Mesendoderm (in vitro differentiated cells): ENCODE measurements around the gene CYP4Z1. TPM values are rescaled to one million over a fixed set of nuclear protein-coding genes. Genes with fewer than 3 reads are reported as not detected.

Experiments
- DNase-seq: peaks from one replicate; pipeline ENCODE4 v3.0.0; 2013
- H2AK5ac ChIP-seq: 2 replicates; pipeline ENCODE4 v1.6.1; 2013; ENCODE audit warnings: low read length, inconsistent platforms
- H2BK120ac ChIP-seq: 2 replicates; pipeline ENCODE4 v1.6.1; 2013; ENCODE audit warnings: low read depth, mild to moderate bottlenecking, low read length, moderate library complexity, mixed read lengths
- H2BK15ac ChIP-seq: replicated peaks from 2 replicates; pipeline ENCODE4 v1.6.1; 2013; ENCODE audit warnings: low read depth, mild to moderate bottlenecking, moderate library complexity
- H2BK5ac ChIP-seq: 2 replicates; pipeline ENCODE4 v1.6.1; 2013; ENCODE audit warnings: low read length, inconsistent platforms
- H3K18ac ChIP-seq: 2 replicates; pipeline ENCODE4 v1.6.1; 2013; ENCODE audit warnings: mild to moderate bottlenecking, low read length, mixed read lengths
- H3K23ac ChIP-seq: one replicate; pipeline ENCODE4 v1.6.1; 2013; ENCODE audit warnings: low read length
- H3K27ac ChIP-seq: 2 replicates; pipeline ENCODE4 v1.5.1; 2013; ENCODE audit warnings: low read depth, mild to moderate bottlenecking, inconsistent platforms, low read length, moderate library complexity
- H3K27me3 ChIP-seq: 2 replicates; pipeline ENCODE4 v1.6.1; 2013; ENCODE audit warnings: low read length, control low read depth, mild to moderate bottlenecking, inconsistent platforms; ENCODE audit not compliant: insufficient read depth, poor library complexity
- H3K36me3 ChIP-seq: 2 replicates; pipeline ENCODE4 v1.6.1; 2013; ENCODE audit warnings: low read length, inconsistent platforms; ENCODE audit not compliant: control insufficient read depth, insufficient read depth
- H3K4ac ChIP-seq: one replicate; pipeline ENCODE4 v1.6.1; 2013; ENCODE audit warnings: low read depth, mild to moderate bottlenecking, low read length, moderate library complexity
- H3K4me1 ChIP-seq: 2 replicates; pipeline ENCODE4 v1.6.1; 2013; ENCODE audit warnings: low read depth, low read length, inconsistent platforms; ENCODE audit not compliant: control insufficient read depth
- H3K4me2 ChIP-seq: 2 replicates; pipeline ENCODE4 v1.6.1; 2013; ENCODE audit warnings: low read length
- H3K4me3 ChIP-seq: 2 replicates; pipeline ENCODE4 v1.5.1; 2013; ENCODE audit warnings: mild to moderate bottlenecking, low read length
- H3K56ac ChIP-seq: one replicate; pipeline ENCODE4 v1.6.1; 2013; ENCODE audit warnings: low read length
- H3K79me1 ChIP-seq: 2 replicates; pipeline ENCODE4 v1.6.1; 2013; ENCODE audit warnings: low read length, inconsistent platforms
- H3K79me2 ChIP-seq: 2 replicates; pipeline ENCODE4 v1.6.1; 2013; ENCODE audit warnings: mild to moderate bottlenecking, low read length; ENCODE audit not compliant: control insufficient read depth, insufficient read depth
- H3K9ac ChIP-seq: 2 replicates; pipeline ENCODE4 v1.6.1; 2013; ENCODE audit warnings: low read length, inconsistent platforms
- H4K5ac ChIP-seq: one replicate; pipeline ENCODE4 v1.6.1; 2013; ENCODE audit warnings: low read length
- H4K8ac ChIP-seq: one replicate; pipeline ENCODE4 v1.6.1; 2013; ENCODE audit warnings: low read depth, mild to moderate bottlenecking, control low read depth, low read length, moderate library complexity
- WGBS: extraction: QIAGEN DNeasy Blood & Tissue Kit; methylation state at CpG from one replicate; pipeline ENCODE4 v1.1.7; 2013; ENCODE audit warnings: low lambda C conversion rate, missing lambda C conversion rate; ENCODE audit not compliant: insufficient coverage; ENCODE audit errors: extremely low coverage; 5-methylcytosine and 5-hydroxymethylcytosine counted together
- polyA plus RNA-seq, 2 experiments: library from polyadenylated mRNA; stranded (reverse); fragments of 200-250 nt; gene quantifications; one replicate each; pipeline ENCODE4 v1.2.3, GENCODE V29; 2013

CYP4Z1 gene, protein sequence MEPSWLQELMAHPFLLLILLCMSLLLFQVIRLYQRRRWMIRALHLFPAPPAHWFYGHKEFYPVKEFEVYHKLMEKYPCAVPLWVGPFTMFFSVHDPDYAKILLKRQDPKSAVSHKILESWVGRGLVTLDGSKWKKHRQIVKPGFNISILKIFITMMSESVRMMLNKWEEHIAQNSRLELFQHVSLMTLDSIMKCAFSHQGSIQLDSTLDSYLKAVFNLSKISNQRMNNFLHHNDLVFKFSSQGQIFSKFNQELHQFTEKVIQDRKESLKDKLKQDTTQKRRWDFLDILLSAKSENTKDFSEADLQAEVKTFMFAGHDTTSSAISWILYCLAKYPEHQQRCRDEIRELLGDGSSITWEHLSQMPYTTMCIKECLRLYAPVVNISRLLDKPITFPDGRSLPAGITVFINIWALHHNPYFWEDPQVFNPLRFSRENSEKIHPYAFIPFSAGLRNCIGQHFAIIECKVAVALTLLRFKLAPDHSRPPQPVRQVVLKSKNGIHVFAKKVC
- not detected for polyA plus RNA-seq (2013, experiment 1 of 2)
- polyA plus RNA-seq (2013, experiment 2 of 2) = not detected

GRCh38 chr1:47067097-47067594 is at the start of gene CYP4Z1:
CYP4Z1 (plus strand) TSS chr1:47067231; CDS start chr1:47067491, 260 bp downstream.
- Histone ChIP-seq H2BK15ac (no peak within 1 kb of the TSS), H3K4me3 (no peak within 1 kb of the TSS), H3K79me1 (no peaks in the 10 kb centered on the region), H2BK5ac (no peak within 1 kb of the TSS), H4K8ac (no peak within 1 kb of the TSS), H3K23ac (no peak within 1 kb of the TSS), H3K4me2 (no peak within 1 kb of the TSS), H3K4me1 (no peaks in the 10 kb centered on the region), H2AK5ac (no peak within 1 kb of the TSS), H3K79me2 (no peaks in the 10 kb centered on the region), H3K27ac (no peak within 1 kb of the TSS), H3K56ac (no peak within 1 kb of the TSS), H4K5ac (no peak within 1 kb of the TSS), H3K18ac (no peak within 1 kb of the TSS), H3K36me3 (no peaks in the 10 kb centered on the region), H3K9ac (no peak within 1 kb of the TSS), H2BK120ac (no peak within 1 kb of the TSS), H3K27me3 (no peaks in the 10 kb centered on the region), H3K4ac (no peak within 1 kb of the TSS)
- DNase-seq = no peak

- Histone ChIP-seq H3K56ac (no peak overlapping the region), H3K18ac (no peak overlapping the region), H3K36me3 (no peaks in the 10 kb centered on the region), H3K27me3 (no peaks in the 10 kb centered on the region), H3K23ac (no peak overlapping the region), H3K4me3 (no peak overlapping the region), H4K8ac (no peak overlapping the region), H3K27ac (no peak overlapping the region), H4K5ac (no peak overlapping the region), H3K4me1 (peaks cover 23% of the 10 kb centered on the region), H3K79me2 (no peaks in the 10 kb centered on the region), H3K9ac (no peak overlapping the region), H2AK5ac (no peak overlapping the region), H2BK15ac (no peak overlapping the region), H3K4ac (no peak overlapping the region), H2BK120ac (no peak overlapping the region), H3K79me1 (no peaks in the 10 kb centered on the region), H3K4me2 (no peak overlapping the region), H2BK5ac (no peak overlapping the region)
- no peak for DNase-seq
- WGBS = no CpG with 5 or more reads among the region's 2 CpGs
These were observed 46.0 kb upstream of the CYP4Z1 start for GRCh38 chr1:47021070-47021469.

DNA sequence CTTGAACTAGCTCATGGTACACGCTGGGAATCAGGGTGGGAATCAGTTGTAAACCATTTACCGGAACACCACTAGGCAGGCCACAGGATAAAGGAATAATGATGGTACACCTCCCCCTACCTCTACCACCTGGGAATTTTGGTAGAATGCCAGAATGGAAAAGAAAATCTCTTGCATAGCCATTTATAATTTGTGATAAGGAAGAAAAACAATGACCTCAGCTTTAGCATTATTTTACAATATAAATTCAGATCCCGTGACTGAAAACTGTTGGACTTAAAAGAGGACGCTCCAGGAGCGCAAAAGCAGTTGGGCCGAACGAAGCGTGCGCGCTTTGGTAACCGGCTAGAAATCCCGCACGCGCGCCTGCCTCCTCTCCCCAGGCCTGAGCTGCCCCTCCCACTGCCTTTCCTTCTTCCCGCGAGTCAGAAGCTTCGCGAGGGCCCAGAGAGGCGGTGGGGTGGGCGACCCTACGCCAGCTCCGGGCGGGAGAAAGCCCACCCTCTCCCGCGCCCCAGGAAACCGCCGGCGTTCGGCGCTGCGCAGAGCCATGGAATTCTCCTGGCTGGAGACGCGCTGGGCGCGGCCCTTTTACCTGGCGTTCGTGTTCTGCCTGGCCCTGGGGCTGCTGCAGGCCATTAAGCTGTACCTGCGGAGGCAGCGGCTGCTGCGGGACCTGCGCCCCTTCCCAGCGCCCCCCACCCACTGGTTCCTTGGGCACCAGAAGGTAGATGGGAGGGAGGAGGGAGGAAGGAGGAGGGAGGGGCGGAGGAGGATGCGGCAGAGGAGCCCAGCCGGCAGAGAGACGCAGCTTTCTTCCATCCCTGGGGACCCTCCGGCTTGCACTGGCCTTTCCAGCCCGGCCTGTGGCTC is 43.5 kb upstream of the CYP4Z1 start, which contains the start of gene CYP4X1:
CYP4X1 (plus strand) TSS at position 402 of the 873 bp plus-strand sequence; CDS start at position 551, 149 bp downstream.
- H4K5ac ChIP-seq = no peak within 1 kb of the TSS
- H3K23ac ChIP-seq = no peak within 1 kb of the TSS
- WGBS = no CpG with 5 or more reads among the region's 49 CpGs
- no peaks in the 10 kb centered on the region for H3K79me1 ChIP-seq
- peak; percentile 53 for DNase-seq
- no peaks in the 10 kb centered on the region for H3K27me3 ChIP-seq
- peaks cover 16% of the 10 kb centered on the region for H3K4me1 ChIP-seq
- no peaks in the 10 kb centered on the region for H3K36me3 ChIP-seq
- H2BK15ac ChIP-seq = no peak within 1 kb of the TSS
- H3K9ac ChIP-seq = peak within 1 kb of the TSS; percentile 59
- peak within 1 kb of the TSS; percentile 19 for H3K4me3 ChIP-seq
- no peak within 1 kb of the TSS for H4K8ac ChIP-seq
- no peak within 1 kb of the TSS for H2BK5ac ChIP-seq
- no peaks in the 10 kb centered on the region for H3K79me2 ChIP-seq
- no peak within 1 kb of the TSS for H2BK120ac ChIP-seq
- H3K4ac ChIP-seq = peak within 1 kb of the TSS; percentile 78
- peak within 1 kb of the TSS; percentile 83 for H3K56ac ChIP-seq
- H3K27ac ChIP-seq = no peak within 1 kb of the TSS
- H2AK5ac ChIP-seq = no peak within 1 kb of the TSS
- H3K4me2 ChIP-seq = peak within 1 kb of the TSS; percentile 64
- peak within 1 kb of the TSS; percentile 13 for H3K18ac ChIP-seq

GRCh38 chr1:47024141-47024801 is 42.8 kb upstream of the CYP4Z1 start:
- Histone ChIP-seq H4K5ac (no peak overlapping the region), H2BK5ac (no peak overlapping the region), H2BK15ac (no peak overlapping the region), H3K27ac (no peak overlapping the region), H3K18ac (no peak overlapping the region), H3K56ac (peak overlapping the region; percentile 83), H3K79me2 (no peaks in the 10 kb centered on the region), H3K4me2 (peak overlapping the region; percentile 64), H3K4ac (no peak overlapping the region), H3K4me3 (no peak overlapping the region), H4K8ac (no peak overlapping the region), H2BK120ac (no peak overlapping the region), H3K79me1 (no peaks in the 10 kb centered on the region), H3K36me3 (no peaks in the 10 kb centered on the region), H3K27me3 (no peaks in the 10 kb centered on the region), H2AK5ac (no peak overlapping the region), H3K4me1 (peaks cover 16% of the 10 kb centered on the region), H3K9ac (peak overlapping the region; percentile 59), H3K23ac (no peak overlapping the region)
- WGBS = no CpG with 5 or more reads among the region's 8 CpGs
- DNase-seq = peak; percentile 13

DNA sequence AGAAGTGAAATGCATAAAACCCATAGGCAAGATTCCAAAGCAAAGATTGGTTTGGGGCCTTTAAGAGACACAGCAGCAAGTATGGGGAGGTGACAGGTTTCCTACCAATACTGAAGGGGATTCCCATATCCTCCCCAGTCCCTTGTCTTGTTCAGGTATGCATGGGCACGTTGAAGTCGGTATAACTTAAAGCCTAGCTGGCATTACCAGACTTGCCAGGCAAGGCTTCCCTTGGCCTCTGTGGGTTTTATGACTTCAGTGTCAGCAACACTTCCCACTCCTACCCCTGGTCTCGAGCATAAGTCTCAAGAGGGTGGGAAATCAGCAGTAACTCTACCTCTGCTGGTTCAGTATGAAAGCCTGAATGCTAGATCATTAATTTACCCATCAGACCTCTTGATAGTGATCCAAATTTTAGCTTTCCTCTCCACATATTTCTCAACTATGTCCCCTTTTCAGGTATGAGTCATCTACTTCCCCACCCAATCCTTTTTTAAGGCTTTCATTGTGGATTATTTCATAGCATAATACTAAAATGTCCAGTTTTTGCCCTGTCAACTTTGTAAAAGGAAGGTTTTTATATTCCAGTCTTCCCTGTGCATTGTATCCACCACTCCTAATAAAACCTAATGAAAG is 36.7 kb upstream of the CYP4Z1 start:
- H3K4me1 ChIP-seq = peaks cover 14% of the 10 kb centered on the region
- no peak overlapping the region for H3K4ac ChIP-seq
- H4K8ac ChIP-seq = no peak overlapping the region
- no peak overlapping the region for H3K18ac ChIP-seq
- H2BK15ac ChIP-seq = no peak overlapping the region
- no peak for DNase-seq
- no peak overlapping the region for H4K5ac ChIP-seq
- WGBS = no CpG with 5 or more reads among the region's 3 CpGs
- H3K79me2 ChIP-seq = no peaks in the 10 kb centered on the region
- peak overlapping the region; percentile 40 for H2AK5ac ChIP-seq
- H2BK5ac ChIP-seq = peak overlapping the region; percentile 57
- H3K56ac ChIP-seq = peak overlapping the region; percentile 65
- H2BK120ac ChIP-seq = no peak overlapping the region
- peak overlapping the region; percentile 3 for H3K27ac ChIP-seq
- H3K4me3 ChIP-seq = no peak overlapping the region
- no peak overlapping the region for H3K9ac ChIP-seq
- no peaks in the 10 kb centered on the region for H3K79me1 ChIP-seq
- H3K27me3 ChIP-seq = no peaks in the 10 kb centered on the region
- H3K23ac ChIP-seq = no peak overlapping the region
- H3K36me3 ChIP-seq = no peaks in the 10 kb centered on the region
- no peak overlapping the region for H3K4me2 ChIP-seq
